Epithelial cell of proximal tubule (primary cell): ENCODE results near the gene ARPC5. TPM values are rescaled to one million over a fixed set of nuclear protein-coding genes. Genes with fewer than 3 reads are reported as not detected.
"Not testable (repeated sequence)": the region's sequence is repeated elsewhere in the genome, so short reads cannot be mapped to it uniquely, and the experiment has no call there.

Experiments
- DNase-seq: peaks from one replicate; pipeline ENCODE4 v3.0.0-alpha.2; 2011; ENCODE audit warnings: low read depth
- H3K4me3 ChIP-seq: 2 replicates; pipeline ENCODE4 v1.5.1; 2011; ENCODE audit warnings: low read depth, mild to moderate bottlenecking, low read length
- total RNA-seq: library from RNA; depleted of rRNA; stranded (reverse); fragments of >200 nt; gene quantifications from 2 replicates; pipeline ENCODE4 v1.2.3, GENCODE V29; 2015
- TF ChIP-seq, protein P1 (sequence below): conservative IDR thresholded peaks from 2 replicates; pipeline ENCODE4 v1.5.1; 2012; ENCODE audit warnings: low read depth, mild to moderate bottlenecking, low read length

ARPC5 gene
- total RNA-seq, 1 donor from 2014 or later: 94.4 TPM

GRCh38 chr1:183622884-183623785 is 12.4 kb downstream of the ARPC5 start:
- TF ChIP-seq, protein P1, sequence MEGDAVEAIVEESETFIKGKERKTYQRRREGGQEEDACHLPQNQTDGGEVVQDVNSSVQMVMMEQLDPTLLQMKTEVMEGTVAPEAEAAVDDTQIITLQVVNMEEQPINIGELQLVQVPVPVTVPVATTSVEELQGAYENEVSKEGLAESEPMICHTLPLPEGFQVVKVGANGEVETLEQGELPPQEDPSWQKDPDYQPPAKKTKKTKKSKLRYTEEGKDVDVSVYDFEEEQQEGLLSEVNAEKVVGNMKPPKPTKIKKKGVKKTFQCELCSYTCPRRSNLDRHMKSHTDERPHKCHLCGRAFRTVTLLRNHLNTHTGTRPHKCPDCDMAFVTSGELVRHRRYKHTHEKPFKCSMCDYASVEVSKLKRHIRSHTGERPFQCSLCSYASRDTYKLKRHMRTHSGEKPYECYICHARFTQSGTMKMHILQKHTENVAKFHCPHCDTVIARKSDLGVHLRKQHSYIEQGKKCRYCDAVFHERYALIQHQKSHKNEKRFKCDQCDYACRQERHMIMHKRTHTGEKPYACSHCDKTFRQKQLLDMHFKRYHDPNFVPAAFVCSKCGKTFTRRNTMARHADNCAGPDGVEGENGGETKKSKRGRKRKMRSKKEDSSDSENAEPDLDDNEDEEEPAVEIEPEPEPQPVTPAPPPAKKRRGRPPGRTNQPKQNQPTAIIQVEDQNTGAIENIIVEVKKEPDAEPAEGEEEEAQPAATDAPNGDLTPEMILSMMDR: peak; percentile 85

GRCh38 chr1:183622013-183622412 is 13.6 kb downstream of the ARPC5 start:
- TF ChIP-seq, protein P1: no peak
- no peak for DNase-seq
- H3K4me3 ChIP-seq: no peak overlapping the region

More at GRCh38 chr1:183622884-183623785, 12.4 kb downstream of the ARPC5 start:
- H3K4me3 ChIP-seq: no peak overlapping the region
- DNase-seq: peak; percentile 68

DNA sequence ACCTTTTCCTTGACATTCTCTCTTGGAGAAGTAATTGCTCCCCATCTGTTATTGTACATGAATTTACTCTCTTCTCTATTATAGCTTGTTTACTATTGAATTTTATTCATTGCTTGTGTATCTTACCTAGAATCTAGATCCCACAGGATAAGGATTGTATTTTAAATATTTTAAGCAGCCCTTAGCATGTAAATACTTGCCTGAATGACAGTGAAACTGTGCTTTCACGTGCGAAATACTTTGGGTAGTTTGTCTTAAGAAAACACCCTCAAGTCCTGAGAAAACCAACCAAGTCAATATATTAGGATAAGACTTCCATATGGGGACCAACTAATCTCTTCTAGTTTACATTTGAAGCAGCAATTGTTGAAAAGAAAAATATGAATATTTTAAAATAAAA is 15.3 kb downstream of the ARPC5 start:
- no peak for DNase-seq
- H3K4me3 ChIP-seq: no peak overlapping the region
- TF ChIP-seq, protein P1: no peak

DNA sequence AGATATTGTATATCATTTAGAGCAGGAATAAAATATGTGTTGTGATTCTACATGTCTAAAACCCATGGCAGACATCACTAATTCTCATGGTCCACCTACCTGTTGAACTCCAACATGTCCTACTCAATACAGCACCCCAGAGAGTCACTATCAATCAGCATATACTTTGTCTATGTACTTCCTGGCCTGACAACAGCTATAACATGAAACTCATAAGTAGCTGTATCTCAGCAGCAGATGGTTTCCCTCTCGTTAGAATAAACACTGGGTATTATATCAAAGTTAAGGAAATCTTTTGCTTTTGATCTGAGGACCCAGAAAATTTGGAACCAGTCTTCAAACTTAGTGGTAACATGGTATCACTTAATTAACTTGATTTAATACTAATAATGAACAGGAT is 15.8 kb downstream of the ARPC5 start:
- no peak for DNase-seq
- H3K4me3 ChIP-seq: no peak overlapping the region
- TF ChIP-seq, protein P1: no peak

- not testable (repeated sequence) for H3K4me3 ChIP-seq, DNase-seq
Observed at GRCh38 chr1:183618202-183618601, 17.4 kb downstream of the ARPC5 start.

DNA sequence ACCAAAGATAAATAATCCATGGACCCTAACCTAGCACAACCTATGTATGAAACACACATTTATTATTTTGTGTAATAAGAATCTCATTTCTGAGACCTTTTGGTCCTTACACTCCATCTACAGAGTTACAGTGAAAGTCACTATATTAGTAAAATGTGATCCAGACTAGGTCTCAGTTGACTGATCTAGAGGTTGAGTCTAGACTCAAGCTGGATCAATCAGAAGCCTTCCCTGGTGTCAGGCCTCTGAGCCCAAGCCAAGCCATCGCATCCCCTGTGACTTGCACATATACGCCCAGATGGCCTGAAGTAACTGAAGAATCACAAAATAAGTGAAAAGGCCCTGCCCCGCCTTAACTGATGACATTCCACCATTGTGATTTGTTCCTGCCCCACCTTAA is 22.6 kb downstream of the ARPC5 start:
- DNase-seq, H3K4me3 ChIP-seq: not testable (repeated sequence)

DNA sequence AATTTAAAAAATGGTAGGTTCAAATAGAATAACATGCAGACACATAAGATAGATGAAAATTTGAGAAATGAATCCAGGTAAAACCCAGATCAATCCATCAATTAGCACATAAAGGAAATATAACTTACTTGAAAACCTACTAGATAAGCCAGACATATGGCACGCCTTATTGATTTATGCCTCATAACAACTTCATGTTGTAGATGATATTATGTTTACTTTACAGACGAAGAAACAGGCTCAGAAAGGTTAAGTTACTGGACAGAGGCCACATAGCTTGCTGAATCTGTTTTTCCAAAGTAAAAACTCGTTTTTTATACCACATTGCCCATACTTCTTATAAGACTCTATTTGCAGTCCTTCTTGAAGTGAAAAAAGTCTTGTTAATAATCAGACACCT is 23.2 kb downstream of the ARPC5 start:
- H3K4me3 ChIP-seq: no peak overlapping the region
- no peak for DNase-seq
- TF ChIP-seq, protein P1: no peak

DNA sequence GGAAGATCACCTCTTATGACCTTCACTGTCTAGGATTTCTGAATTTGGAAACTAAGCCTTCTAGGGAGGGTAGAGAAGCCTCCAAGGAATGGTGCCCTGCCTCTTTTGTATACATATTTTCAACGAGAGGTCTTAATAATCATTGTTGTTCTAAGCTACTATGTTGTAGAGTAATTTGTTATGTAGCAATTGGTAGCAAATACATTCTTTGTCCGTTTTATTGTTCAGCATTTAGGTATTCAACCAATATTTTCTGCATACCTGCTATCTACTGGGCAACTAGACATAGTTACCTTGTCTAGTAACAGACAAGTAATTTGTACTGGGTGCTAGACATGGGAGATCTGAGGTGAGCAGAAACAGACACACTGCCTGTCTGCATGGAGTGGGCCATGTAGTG is 24.6 kb downstream of the ARPC5 start:
- DNase-seq: no peak
- H3K4me3 ChIP-seq: no peak overlapping the region
- TF ChIP-seq, protein P1: no peak
